Measurements from ENCODE around the gene NAALAD2. TPM values are rescaled to one million over a fixed set of nuclear protein-coding genes. Genes with fewer than 3 reads are reported as not detected.

Gene NAALAD2
- total and polyA plus RNA-seq, 2 donors (not counting 1 experiment from before 2014, with no cell fraction given), result 0.66 to 2.2 TPM

- Histone ChIP-seq H3K4me3 (replicated peaks in 1 of 4; ENCODE audit: control extremely low read depth in 1 of 4, insufficient read depth in 1 of 4, low read depth in 3 of 4, low read length in 4 of 4) (no peak overlapping the region), H4K20me1 (ENCODE audit: control insufficient read depth, extremely low read depth, insufficient read depth, low read length) (no peaks in the 10 kb centered on the region), H3K9ac (ENCODE audit: insufficient read depth, low read length) (no peak overlapping the region), H3K79me2 (ENCODE audit: control insufficient read depth, insufficient read depth, low read length) (no peaks in the 10 kb centered on the region), H3K9me3 (ENCODE audit: control insufficient read depth, insufficient read depth, low read depth, low read length) (no peaks in the 10 kb centered on the region), H3K36me3 (ENCODE audit: control insufficient read depth, insufficient read depth, low read length) (no peaks in the 10 kb centered on the region), H3K4me2 (ENCODE audit: extremely low read depth, insufficient read depth, low read length) (no peak overlapping the region), H3K4me1 (ENCODE audit: control insufficient read depth, extremely low read depth, insufficient read depth, low read length) (no peaks in the 10 kb centered on the region), H2AFZ (ENCODE audit: low read length) (no peak overlapping the region), H3K27ac (ENCODE audit: insufficient read depth, low read length) (no peak overlapping the region), H3K27me3 (ENCODE audit: control insufficient read depth, insufficient read depth, low read length) (no peaks in the 10 kb centered on the region)
- DNase-seq (ENCODE audit: low read depth in 2 of 2), result no peak
- TF ChIP-seq CTCF (conservative IDR thresholded peaks at IDR 0.05 in 1 of 2, IDR thresholded peaks at IDR 0.05 in 1 of 2; ENCODE audit: low read depth in 1 of 2, low read length in 2 of 2), result no peak
- no peak for TF ChIP-seq EZH2 (IDR thresholded peaks at IDR 0.05; ENCODE audit: low read length, missing control alignments)
These were observed 44.3 kb downstream of the NAALAD2 start for GRCh38 chr11:90178751-90179150.

- Histone ChIP-seq H3K27me3 (ENCODE audit: control insufficient read depth, insufficient read depth, low read length) (no peaks in the 10 kb centered on the region), H3K4me2 (ENCODE audit: extremely low read depth, insufficient read depth, low read length) (no peak overlapping the region)
- no peak for TF ChIP-seq CTCF (conservative IDR thresholded peaks at IDR 0.05 in 1 of 2, IDR thresholded peaks at IDR 0.05 in 1 of 2; ENCODE audit: low read depth in 1 of 2, low read length in 2 of 2)
- TF ChIP-seq EZH2 (IDR thresholded peaks at IDR 0.05; ENCODE audit: low read length, missing control alignments), result no peak
These were observed 45.5 kb downstream of the NAALAD2 start for GRCh38 chr11:90179923-90180322.

GRCh38 chr11:90187839-90188238, 53.4 kb downstream of the NAALAD2 start:
- H3K79me2 ChIP-seq (ENCODE audit: control insufficient read depth, insufficient read depth, low read length), result no peaks in the 10 kb centered on the region
- no peak overlapping the region for H2AFZ ChIP-seq (ENCODE audit: low read length)
- no peaks in the 10 kb centered on the region for H3K9me3 ChIP-seq (ENCODE audit: control insufficient read depth, insufficient read depth, low read depth, low read length)
- no peak overlapping the region for H3K4me2 ChIP-seq (ENCODE audit: extremely low read depth, insufficient read depth, low read length)
- H4K20me1 ChIP-seq (ENCODE audit: control insufficient read depth, extremely low read depth, insufficient read depth, low read length), result no peaks in the 10 kb centered on the region
- H3K4me1 ChIP-seq (ENCODE audit: control insufficient read depth, extremely low read depth, insufficient read depth, low read length), result no peaks in the 10 kb centered on the region
- H3K27ac ChIP-seq (ENCODE audit: insufficient read depth, low read length), result no peak overlapping the region
- H3K27me3 ChIP-seq (ENCODE audit: control insufficient read depth, insufficient read depth, low read length), result no peaks in the 10 kb centered on the region
- DNase-seq (ENCODE audit: low read depth in 2 of 2), result no peak
- no peaks in the 10 kb centered on the region for H3K36me3 ChIP-seq (ENCODE audit: control insufficient read depth, insufficient read depth, low read length)
- H3K4me3 ChIP-seq (replicated peaks in 1 of 4; ENCODE audit: control extremely low read depth in 1 of 4, insufficient read depth in 1 of 4, low read depth in 3 of 4, low read length in 4 of 4), result no peak overlapping the region
- no peak overlapping the region for H3K9ac ChIP-seq (ENCODE audit: insufficient read depth, low read length)
- TF ChIP-seq EZH2 (IDR thresholded peaks at IDR 0.05; ENCODE audit: low read length, missing control alignments) (no peak), CTCF (conservative IDR thresholded peaks at IDR 0.05 in 1 of 2, IDR thresholded peaks at IDR 0.05 in 1 of 2; ENCODE audit: low read depth in 1 of 2, low read length in 2 of 2) (no peak)

More at GRCh38 chr11:90179923-90180322, 45.5 kb downstream of the NAALAD2 start:
- Histone ChIP-seq H3K4me1 (ENCODE audit: control insufficient read depth, extremely low read depth, insufficient read depth, low read length) (no peaks in the 10 kb centered on the region), H3K27ac (ENCODE audit: insufficient read depth, low read length) (no peak overlapping the region), H3K79me2 (ENCODE audit: control insufficient read depth, insufficient read depth, low read length) (no peaks in the 10 kb centered on the region), H2AFZ (ENCODE audit: low read length) (no peak overlapping the region), H3K36me3 (ENCODE audit: control insufficient read depth, insufficient read depth, low read length) (no peaks in the 10 kb centered on the region), H3K9ac (ENCODE audit: insufficient read depth, low read length) (no peak overlapping the region), H3K4me3 (replicated peaks in 1 of 4; ENCODE audit: control extremely low read depth in 1 of 4, insufficient read depth in 1 of 4, low read depth in 3 of 4, low read length in 4 of 4) (no peak overlapping the region), H4K20me1 (ENCODE audit: control insufficient read depth, extremely low read depth, insufficient read depth, low read length) (no peaks in the 10 kb centered on the region), H3K9me3 (ENCODE audit: control insufficient read depth, insufficient read depth, low read depth, low read length) (no peaks in the 10 kb centered on the region)
- DNase-seq (ENCODE audit: low read depth in 2 of 2), result no peak
